Activated CD8-positive, alpha-beta memory T cell treated with anti-CD3 and anti-CD28 coated beads, Interleukin-2, amount 10 ng/mL, durations not matched to agents 7 days and 5 days (primary cell): ENCODE measurements around the gene FGFBP3. TPM values are rescaled to one million over a fixed set of nuclear protein-coding genes. Genes with fewer than 3 reads are reported as not detected.

Experiments used
- ATAC-seq: fragments of 150-1000 bp; cut with Tn5 transposase; one replicate; pipeline ENCODE4 v1.10.0; 2021; ENCODE audit warnings: moderate library complexity
- CTCF ChIA-PET: fragments of 350-600 bp; sonication (Branson Sonifier 250); formaldehyde crosslinking; loops from one replicate; lab custom pipeline; 2021; ENCODE audit warnings: antibody characterized with exemption; lab: Charles Lee
- DNase-seq: peaks from one replicate; pipeline ENCODE4 v3.0.0-alpha.2; 2020
- H3K27ac Mint-ChIP-seq: one replicate; pipeline ENCODE4 v1.8.0; 2021; ENCODE audit warnings: mild to moderate bottlenecking, mixed read lengths
- H3K27me3 Mint-ChIP-seq: one replicate; pipeline ENCODE4 v1.8.0; 2021; ENCODE audit warnings: mixed read lengths
- H3K36me3 Mint-ChIP-seq: one replicate; pipeline ENCODE4 v1.8.0; 2021; ENCODE audit warnings: mild to moderate bottlenecking, mixed read lengths
- H3K4me1 Mint-ChIP-seq: one replicate; pipeline ENCODE4 v1.8.0; 2021; ENCODE audit warnings: mixed read lengths
- H3K4me3 Mint-ChIP-seq: one replicate; pipeline ENCODE4 v1.8.0; 2021; ENCODE audit warnings: mild to moderate bottlenecking, moderate library complexity, mixed read lengths
- H3K9me3 Mint-ChIP-seq: one replicate; pipeline ENCODE4 v1.8.0; 2022; ENCODE audit warnings: low read depth, mixed read lengths
- total RNA-seq, 2 experiments: library from RNA; stranded (reverse); gene quantifications; one replicate each; pipeline ENCODE4 v1.2.3, GENCODE V29; 2021

FGFBP3 gene
- total RNA-seq, 2 experiments from 2014 or later = 1.5 to 1.9 TPM

DNA sequence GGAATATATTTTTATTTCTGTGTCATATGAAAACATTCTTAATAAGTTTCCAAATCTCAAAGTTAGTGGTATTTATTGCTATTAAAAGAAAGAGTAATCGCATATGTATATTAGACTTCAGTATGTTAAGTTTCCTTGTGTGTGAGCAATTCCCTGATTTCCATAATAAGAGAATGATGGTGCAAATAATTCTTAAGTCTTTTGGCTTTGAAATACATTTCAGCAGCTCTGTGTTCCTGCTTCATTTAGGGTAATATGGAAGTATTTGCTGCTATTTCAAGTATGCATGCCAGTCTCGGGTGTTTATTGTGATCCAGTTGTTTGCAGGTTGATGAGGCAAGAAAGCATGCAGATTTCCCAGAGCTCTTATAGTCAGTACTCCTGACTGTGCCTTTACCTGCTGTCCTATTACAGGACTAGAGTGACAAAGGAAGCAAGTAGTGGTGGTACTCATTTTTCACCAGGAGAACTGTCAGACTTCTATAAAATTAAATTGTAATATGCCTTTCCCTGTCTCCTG is 43.7 kb downstream of the FGFBP3 start:
- no peaks in the 10 kb centered on the region for H3K4me1 Mint-ChIP-seq
- DNase-seq = no peak
- ATAC-seq = no peak
- no peak overlapping the region for H3K27ac Mint-ChIP-seq
- H3K36me3 Mint-ChIP-seq = peaks cover 17% of the 10 kb centered on the region
- no peaks in the 10 kb centered on the region for H3K27me3 Mint-ChIP-seq
- H3K9me3 Mint-ChIP-seq = no peaks in the 10 kb centered on the region
- CTCF ChIA-PET = interaction anchor here (1.0 to 1.2 kb wide), 2 partner anchors 13 to 43 kb away, joined by 3 to 4 read pairs; no protein-coding TSS in a partner anchor
- H3K4me3 Mint-ChIP-seq = no peak overlapping the region

DNA sequence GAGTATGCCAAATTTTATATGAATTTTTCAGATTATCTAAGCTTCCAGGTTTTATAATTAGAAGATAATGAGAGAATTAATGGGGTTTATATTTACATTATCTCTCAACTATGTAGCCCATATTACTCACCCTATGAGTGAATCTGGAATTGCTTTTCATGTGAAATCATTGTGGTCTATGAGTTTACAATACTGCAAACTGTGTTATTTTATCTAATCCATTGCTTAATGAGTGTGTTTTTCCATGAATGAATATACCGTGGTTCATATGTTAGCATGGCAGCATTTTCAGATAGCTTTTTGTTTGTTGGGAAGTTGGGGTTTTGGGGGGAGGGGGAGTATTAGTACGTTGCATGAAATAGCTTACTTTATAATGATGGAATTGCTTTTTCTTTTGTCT is 44.5 kb downstream of the FGFBP3 start:
- H3K27me3 Mint-ChIP-seq = no peaks in the 10 kb centered on the region
- H3K4me3 Mint-ChIP-seq = no peak overlapping the region
- no peaks in the 10 kb centered on the region for H3K9me3 Mint-ChIP-seq
- H3K27ac Mint-ChIP-seq = no peak overlapping the region
- H3K36me3 Mint-ChIP-seq = peaks cover 17% of the 10 kb centered on the region
- ATAC-seq = no peak
- CTCF ChIA-PET = interaction anchor here (1.0 to 1.2 kb wide), 3 partner anchors 12 to 566 kb away, joined by 3 to 4 read pairs (median 3); no protein-coding TSS in a partner anchor
- no peaks in the 10 kb centered on the region for H3K4me1 Mint-ChIP-seq
- no peak for DNase-seq

DNA sequence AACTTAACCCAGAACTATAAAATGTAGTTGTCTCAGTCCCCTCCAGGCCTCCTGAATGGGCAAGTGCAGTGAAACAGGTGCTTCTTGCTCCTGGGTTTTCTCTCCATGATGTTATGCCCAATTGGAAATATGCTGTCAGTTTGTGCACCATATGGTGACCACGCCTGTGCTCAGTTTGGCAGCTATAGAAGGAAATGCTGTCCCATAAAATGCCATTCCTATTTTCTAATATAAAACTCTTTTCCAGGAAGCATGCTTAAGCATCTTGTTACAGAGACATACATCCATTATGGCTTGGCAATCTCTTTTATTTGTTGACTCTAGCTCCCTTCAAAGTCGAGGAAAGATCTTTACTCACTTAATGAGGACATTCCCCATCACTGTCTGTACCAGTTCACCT is 45.2 kb downstream of the FGFBP3 start:
- ATAC-seq (no peak), DNase-seq (no peak)
- H3K4me1 Mint-ChIP-seq = no peaks in the 10 kb centered on the region
- no peaks in the 10 kb centered on the region for H3K9me3 Mint-ChIP-seq
- CTCF ChIA-PET = interaction anchor here (1.1 kb wide), 1 partner anchor 565 kb away, joined by 3 read pairs; no protein-coding TSS in a partner anchor
- H3K4me3 Mint-ChIP-seq = no peak overlapping the region
- H3K27ac Mint-ChIP-seq = no peak overlapping the region
- peaks cover 17% of the 10 kb centered on the region for H3K36me3 Mint-ChIP-seq
- no peaks in the 10 kb centered on the region for H3K27me3 Mint-ChIP-seq

DNA sequence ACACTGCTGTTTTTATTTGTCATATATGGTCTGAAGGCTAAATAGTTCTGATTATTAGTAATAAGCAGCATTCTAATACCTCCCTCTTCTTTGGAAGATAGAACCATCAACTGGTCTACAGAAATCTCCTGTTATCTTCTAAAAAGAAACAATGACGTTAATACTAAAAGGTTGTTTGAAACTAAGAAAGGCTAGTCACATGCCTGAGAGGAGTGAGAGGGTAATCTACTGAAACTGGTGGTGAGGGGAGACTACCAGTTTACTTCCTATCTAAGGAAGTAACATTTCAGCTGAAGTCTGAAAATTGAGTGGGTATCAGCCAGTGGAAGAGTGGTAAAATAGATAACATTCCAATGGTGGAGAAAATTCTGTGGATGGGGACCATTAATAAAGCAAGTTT is 48.4 kb downstream of the FGFBP3 start:
- Mint-ChIP-seq H3K36me3 (peaks cover 27% of the 10 kb centered on the region), H3K9me3 (no peaks in the 10 kb centered on the region), H3K4me1 (peaks cover 2% of the 10 kb centered on the region), H3K27me3 (no peaks in the 10 kb centered on the region), H3K27ac (no peak overlapping the region), H3K4me3 (no peak overlapping the region)
- ATAC-seq (no peak), DNase-seq (no peak)
- CTCF ChIA-PET = no interaction called here

DNA sequence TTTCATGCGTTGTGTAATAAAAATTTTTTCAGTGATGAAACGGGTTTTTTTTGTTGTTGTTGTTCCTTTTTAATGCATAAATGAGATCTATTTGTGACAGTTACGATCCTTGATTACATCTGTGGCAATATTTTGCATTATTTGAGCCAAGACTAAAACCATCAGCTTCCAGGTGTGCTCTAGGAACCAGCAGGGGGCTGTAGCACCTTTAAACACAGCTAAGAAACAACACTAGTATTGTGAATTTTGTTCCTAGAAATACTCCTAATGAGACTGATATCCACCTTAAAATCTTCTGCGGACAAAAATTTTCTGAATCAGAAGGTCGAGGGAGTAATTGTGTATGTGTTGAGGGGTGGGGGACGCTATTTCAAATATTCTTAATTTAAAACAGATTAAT is 52.6 kb downstream of the FGFBP3 start:
- Mint-ChIP-seq H3K27ac (no peak overlapping the region), H3K4me1 (peaks cover 2% of the 10 kb centered on the region)

More for the DNA sequence above, 52.6 kb downstream of the FGFBP3 start:
- DNase-seq = no peak
- peaks cover 21% of the 10 kb centered on the region for H3K36me3 Mint-ChIP-seq
- no peak for ATAC-seq
- CTCF ChIA-PET = interaction anchor here (0.6 to 1.1 kb wide), 4 partner anchors 31 to 56 kb away, joined by 3 to 4 read pairs (median 3); no protein-coding TSS in a partner anchor
- H3K4me3 Mint-ChIP-seq = no peak overlapping the region
- no peaks in the 10 kb centered on the region for H3K27me3 Mint-ChIP-seq
- H3K9me3 Mint-ChIP-seq = no peaks in the 10 kb centered on the region

Other genes with a start within 250 kb of the FGFBP3 start
- gene TNKS2, start 111.1 kb downstream of the FGFBP3 start, total RNA-seq = 10 to 100 TPM; 26.6 to 27.1 TPM
- 10 to 100 TPM; 43.4 to 61.6 TPM for gene BTAF1, start 14.3 kb upstream of the FGFBP3 start, total RNA-seq